Stimulated activated CD8-positive, alpha-beta memory T cell treated with anti-CD3 and anti-CD28 coated beads, Interleukin-7, amount 100 ng/mL, for 48 hours (primary cell): ENCODE results near the gene MIEF1.

Source experiments
- DNase-seq, 2 donors: peaks; one replicate each; pipeline ENCODE4 v3.0.0-alpha.2; 2020; ENCODE audit warnings: low read depth in 1 of 2; ENCODE audit errors: extremely low read depth in 1 of 2

Gene MIEF1

DNA sequence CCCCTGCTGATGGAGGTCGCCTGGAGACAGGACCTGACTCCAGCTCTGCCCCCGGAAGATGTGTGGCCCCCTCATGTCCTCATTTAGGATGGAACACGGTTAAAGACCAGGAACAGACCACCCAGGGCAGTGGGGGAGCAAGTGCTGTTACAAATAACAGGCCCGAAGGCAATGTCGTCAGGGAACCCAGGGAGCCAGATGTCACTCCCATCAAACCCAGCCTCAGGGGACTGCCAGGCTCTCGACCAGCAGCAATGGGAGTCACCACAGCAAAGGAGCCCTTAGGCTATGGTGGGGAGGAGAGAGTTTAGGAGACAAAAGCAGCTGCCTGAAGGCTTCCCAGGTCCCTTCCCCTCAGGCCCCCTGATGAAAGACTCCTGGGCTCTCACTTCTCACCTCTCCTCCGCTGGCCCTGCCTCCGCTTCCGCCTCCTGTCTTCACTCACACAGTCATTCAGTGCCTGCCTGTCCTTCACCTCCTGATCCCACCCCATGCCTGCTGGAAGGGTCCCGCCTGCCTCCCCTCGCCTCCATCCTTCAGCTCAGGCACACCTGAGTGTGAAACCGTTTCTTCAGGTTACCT lies 26.1 kb downstream of the MIEF1 start:
- no peak for DNase-seq

DNA sequence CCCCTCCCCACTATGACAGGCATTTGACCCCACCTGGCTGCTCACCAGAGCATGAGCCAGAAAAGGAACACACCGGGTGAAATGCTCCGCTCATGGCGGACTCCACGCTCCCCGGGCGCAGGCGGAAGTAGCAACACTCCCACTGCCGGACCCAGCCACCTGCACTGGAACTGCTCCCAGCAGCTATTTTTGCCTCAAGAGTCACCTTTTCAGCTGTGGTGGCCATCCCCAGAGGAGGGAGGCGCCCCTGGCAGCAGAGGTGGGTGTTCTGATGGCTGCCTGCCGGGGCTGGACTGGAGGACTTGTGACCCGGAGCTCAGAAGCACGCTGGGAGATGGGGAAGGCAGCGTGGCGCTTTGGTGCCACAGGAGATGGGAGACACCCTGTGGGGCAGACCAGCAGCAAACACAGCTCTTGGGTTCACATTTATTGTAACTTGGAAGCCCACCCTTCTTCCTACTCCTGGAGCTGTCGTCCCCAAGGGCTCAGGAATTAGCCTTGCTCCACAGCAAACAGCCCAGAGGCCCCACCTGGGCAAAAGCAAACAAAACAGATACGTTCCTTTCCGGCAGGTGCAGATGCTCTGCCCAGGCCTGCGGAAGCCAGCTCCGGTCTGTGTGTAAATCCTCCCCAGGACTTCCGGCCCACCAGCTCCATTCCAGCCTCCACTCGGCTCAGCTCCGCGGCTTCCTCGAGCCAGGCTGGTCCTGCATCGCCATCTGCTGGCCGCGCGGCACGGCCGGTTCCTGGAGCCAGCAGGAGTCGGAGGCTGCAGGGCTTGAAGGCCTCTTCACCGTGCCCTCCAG lies 26.8 kb downstream of the MIEF1 start:
- peak; percentile 78 to 80 for DNase-seq

DNA sequence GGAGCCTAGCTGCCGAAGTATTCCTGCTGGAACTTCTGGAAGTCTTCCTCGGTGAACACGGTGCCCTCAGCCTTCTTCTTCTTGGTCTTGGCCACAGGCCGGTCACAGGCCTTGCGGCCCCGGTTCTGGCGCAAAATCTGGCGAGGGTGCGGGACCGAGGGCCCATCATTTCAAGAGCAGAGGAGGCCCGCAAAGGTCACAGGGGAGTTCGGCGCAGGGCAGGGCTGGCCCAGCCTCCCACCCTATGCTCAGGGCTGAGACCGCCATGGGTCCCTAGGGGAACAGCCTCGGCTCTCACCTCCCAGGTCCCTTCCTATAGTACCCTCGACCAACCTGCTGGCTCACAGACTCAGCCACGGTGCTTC lies 27.4 kb downstream of the MIEF1 start:
- no peak for DNase-seq

DNA sequence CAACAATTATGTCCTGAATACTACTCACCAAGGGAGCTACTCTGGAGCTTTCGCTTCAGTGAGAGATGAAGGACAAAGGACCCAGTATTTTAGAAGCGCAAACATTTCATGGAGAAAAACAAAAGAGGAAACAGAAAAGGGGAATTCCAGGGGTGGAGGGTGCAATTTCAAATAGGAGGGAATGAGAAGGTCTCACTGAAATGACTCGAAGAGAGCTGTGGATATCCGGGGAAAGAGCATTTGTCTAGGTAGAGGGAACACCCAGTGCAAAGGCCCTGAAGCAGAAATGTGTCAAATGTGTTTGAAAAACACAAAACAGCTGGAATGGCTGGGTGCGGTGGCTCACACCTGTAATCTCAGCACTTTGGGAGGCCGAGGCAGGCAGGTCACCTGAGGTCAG lies 28.0 kb downstream of the MIEF1 start:
- DNase-seq, result no peak

DNA sequence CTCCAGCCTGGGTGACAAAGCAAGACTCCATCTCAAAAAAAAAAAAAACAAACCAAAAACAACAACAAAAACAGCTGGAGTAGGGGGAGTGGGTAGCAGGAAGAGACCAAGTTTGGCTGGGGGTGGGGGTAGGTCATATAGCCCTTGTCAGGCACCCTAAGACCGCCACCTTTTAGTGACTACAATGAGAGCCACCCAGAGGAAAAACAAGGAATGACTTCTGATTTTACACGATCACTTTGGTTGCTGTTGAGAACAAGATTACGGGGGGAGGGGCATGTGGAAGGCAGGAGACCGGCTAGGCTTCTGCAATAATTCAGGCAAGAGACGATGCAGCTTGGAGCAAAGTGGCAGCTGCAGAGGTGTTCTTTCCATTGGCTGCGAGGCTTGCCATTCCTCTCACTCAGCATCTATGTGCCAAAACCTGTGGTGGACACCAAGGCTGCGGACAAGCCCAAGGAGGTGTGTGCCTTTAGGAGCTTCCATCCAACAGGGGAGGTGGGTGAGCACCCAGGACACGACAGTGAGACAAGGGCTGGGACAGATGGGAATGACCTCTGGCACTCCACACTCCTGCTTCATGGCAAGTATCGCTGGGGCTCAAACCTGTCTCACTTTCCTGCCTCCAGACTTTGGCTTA lies 28.7 kb downstream of the MIEF1 start:
- no peak for DNase-seq

- peak; percentile 97 to 100 for DNase-seq
Measured at GRCh38 chr22:39532215-39533073, 30.4 kb downstream of the MIEF1 start, which contains the start of gene RPS19BP1. RPS19BP1 (minus strand) TSS chr22:39532748; CDS start chr22:39532738, 10 bp downstream.

DNA sequence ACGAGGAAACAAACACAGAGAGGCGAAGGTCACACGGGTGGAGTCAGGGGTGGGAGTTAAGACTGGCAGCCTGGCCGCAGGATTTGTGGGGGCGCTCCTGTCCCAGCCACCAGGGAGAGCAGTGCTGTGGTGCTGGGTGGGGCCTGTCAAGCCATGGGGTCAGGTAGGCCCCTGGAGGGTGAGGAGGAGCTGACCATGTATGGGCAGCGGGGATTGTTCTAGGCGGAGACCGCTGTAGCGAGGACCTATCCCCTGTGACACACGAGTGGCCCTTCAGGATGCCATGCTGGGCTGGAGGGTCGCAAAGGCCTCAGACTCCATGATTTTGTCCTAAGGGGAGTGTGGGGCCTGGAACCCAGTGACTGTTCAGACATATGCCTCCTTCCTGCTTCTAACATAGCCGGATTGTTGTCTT lies 32.0 kb downstream of the MIEF1 start:
- no peak for DNase-seq

DNA sequence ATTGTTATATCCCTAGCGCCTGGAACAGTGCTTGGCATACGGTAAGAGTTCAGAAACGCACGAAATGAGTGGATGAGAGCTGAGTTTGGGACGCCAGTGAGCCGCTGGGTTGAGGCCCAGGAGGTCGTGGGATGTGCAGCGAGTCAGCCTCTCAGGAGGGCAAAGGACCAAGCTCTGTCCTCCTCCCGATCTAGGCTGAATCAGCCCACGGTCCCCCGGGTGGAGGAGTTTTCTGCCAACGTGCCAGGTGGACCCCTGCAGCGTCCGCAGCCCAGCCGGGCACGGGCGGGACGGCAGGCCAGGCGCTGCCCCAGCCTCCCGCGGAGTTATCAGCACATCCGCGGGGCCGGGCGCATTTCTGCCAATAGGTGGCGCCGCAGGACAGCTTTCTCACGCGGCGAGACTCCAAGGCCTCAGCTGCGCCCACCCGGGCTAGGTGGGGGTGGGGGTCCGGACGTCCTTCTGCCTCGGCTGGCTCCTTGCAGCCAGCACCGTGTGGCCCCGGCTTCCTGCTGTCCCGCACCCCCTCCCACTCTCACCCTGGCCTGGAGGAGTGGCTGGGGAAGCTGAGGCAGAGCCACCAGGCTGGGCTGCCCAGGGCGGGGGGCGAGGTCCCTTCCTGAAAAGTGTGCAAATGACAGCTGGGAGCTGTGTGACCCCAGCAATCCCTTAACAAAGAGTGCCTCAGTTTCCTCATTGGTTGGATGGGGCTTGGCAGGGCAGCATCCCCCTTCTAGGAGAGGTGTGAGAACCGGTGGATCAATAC lies 32.7 kb downstream of the MIEF1 start:
- peak in 1 of 2 donors; percentile 66 for DNase-seq

DNA sequence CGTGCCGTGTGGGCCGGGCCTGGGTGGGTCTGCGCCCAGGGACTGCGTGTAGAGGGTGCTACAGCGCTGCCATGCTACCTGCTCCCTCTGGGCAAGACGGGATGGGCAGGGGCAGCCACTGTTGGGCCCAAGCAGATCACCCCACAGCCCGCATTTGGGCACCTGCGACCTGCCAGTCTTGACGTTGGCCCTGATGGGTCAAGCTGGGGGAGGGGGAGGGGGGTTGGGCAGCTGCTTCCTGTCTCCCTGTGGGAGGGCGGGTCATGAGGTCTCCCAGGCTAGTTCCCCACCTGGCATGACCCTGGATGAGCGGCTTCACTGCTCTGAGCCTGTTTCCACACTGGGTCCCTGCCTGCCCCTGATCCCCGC lies 33.3 kb downstream of the MIEF1 start:
- no peak for DNase-seq

- no peak for DNase-seq
Measured at GRCh38 chr22:39535831-39536449, 33.9 kb downstream of the MIEF1 start.

DNA sequence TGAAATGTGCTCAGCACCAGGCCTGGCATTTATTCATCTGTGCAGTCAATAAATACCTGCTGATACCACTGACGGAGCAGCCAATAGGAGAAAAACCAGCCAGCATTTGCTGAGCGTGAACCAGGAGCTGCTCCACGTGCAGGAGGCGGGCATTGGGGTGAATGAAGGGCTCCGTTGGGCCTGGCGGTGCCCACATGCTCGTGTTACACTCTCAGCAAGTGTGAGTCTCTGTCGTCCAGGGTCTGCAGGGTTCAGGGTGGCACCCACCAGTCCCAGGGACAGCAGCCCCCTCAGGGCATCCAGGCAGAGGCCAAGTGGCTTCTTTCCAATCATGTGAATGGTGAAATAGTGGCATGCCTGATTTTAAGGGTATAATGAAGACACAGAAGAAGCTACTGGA lies 34.6 kb downstream of the MIEF1 start:
- DNase-seq, result no peak

- DNase-seq, result no peak
Measured at GRCh38 chr22:39537975-39538374, 35.9 kb downstream of the MIEF1 start.

DNA sequence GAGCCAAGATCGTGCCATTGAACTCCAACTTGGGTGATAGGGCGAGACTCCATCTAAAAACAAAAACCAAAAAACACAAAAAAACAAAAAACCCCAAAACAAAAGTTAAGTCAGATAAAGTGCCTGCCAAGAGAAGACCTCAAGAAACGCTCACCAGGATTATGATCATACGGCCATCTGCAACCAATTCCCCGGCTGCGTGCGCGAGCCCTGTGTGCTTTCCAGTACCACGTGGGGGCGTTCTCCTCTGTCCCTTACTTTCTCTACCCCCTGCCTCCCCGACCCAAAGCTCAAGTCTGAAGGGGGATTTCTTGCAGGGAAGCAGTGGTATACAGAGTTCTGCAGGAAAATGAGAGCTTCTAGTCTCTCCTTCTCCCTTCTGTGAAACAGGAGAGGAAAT lies 41.0 kb downstream of the MIEF1 start:
- DNase-seq, result no peak

DNA sequence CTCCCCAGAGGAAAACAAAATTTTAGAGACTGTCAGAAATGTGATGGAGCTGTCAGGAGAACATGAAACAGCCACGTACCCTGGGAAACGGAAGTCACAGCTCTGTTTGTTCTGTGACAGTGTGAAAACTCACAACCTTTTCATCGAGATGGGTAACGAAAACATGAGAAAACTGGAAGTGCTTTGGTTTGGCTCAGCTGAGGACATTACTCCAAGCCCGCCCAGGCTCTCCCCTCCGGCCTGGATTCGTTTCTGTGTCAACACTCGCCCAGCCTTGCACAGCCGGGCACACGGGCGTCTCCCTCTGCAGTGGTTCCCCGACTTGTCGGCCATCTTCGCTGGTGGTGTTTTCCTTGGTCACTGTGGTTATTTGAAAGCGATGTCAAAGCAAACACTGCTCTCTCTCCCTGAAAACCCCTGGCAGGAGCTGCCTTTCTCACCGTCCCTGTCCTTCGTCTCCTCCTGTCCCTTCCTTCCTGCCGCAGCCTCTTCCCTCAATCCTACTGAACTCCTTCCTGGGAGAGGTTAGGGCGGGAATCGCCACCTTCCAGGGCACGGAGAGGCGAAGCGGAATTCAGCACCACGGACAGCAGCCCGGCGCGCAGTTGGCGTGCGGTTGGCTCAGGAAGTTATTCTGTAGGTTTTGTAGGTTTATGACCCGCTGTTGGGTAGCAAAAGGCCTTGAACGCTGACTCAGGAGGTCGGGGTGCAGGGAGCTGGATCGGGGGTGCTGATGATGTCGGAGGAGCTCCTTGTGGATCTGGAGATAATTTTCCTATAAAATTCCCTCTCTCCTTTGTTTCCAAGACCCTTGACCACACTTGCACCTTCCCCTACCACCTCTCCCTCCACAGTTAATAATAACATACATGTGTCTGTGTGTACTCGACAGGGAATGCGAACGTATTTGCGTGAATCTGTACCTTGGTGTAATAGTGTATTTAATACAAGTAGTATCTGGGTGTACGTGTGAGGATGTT lies 43.6 kb downstream of the MIEF1 start:
- no peak for DNase-seq

- no peak for DNase-seq
Measured at GRCh38 chr22:39546889-39547586, 44.9 kb downstream of the MIEF1 start.

DNA sequence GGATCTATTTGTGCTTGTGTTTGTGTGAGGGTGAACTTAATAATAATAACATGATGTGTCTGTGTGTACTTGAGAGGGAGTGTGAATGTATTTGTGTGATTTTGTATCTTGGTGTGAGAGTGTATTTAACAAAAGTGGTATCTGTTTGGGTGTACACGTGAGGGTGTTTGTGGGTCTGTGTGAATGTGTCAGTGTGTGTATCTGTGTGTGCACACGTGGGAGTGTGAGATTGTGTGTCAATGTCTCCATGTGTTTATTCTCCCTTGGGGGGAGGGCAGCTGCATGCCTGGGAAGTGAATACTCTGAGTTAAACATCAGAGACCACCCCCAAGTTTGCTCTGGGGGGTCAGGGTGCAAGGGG lies 45.5 kb downstream of the MIEF1 start:
- no peak for DNase-seq

DNA sequence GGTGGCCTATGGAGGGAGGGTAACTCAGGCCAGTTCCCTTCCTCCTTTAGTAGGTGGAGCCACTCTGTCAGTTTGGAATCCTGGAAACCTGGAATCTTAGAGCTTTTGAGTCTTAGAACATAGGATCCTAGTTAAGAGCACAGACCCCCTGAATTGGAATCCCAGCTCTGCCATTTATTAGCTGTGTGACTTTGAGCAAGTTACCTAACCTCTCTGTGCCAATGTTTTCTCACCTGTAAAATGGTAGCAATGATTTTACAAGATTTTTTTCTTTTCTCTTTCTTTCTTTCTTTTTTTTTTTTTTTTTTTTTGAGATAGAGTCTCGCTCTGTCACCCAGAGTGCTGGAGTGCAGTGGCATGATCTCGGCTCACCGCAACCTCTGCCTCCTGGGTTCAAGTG lies 51.3 kb downstream of the MIEF1 start:
- no peak for DNase-seq

DNA sequence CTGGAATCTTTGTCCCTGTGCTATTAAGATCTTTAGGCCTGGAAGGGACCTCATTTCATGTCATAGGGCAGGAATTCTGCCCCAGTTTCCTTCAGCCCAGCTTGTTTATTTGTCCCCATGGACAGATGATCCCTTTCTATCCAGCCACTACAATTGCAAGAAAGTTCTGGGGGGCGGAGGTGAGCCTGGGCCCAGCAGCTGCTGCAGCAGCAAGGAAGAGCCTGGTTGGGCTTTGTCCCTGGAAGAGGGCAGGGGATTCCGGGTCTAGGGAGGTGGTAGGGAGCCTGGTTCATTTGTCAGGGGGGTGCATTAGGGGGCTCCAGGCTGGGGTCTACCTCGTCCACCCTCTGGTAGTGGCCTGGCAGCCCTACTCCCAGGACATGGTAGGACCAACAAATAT lies 52.1 kb downstream of the MIEF1 start:
- no peak for DNase-seq
